Activated naive CD8-positive, alpha-beta T cell (primary cell): ENCODE data around the gene FAM114A1.
A peak's percentile ranks its signal among the peaks of the same experiment; 100 is the strongest.

ENCODE experiments used
- H3K27ac Mint-ChIP-seq: one replicate; pipeline ENCODE4 v1.8.0; 2021; ENCODE audit warnings: mixed read lengths
- H3K27me3 Mint-ChIP-seq: one replicate; pipeline ENCODE4 v1.8.0; 2021; ENCODE audit warnings: mixed read lengths
- H3K36me3 Mint-ChIP-seq: one replicate; pipeline ENCODE4 v1.8.0; 2021; ENCODE audit warnings: mixed read lengths
- H3K4me1 Mint-ChIP-seq: one replicate; pipeline ENCODE4 v1.8.0; 2021; ENCODE audit warnings: low read depth, mixed read lengths
- H3K4me3 Mint-ChIP-seq: one replicate; pipeline ENCODE4 v1.8.0; 2021; ENCODE audit warnings: mild to moderate bottlenecking, mixed read lengths
- H3K9me3 Mint-ChIP-seq: one replicate; pipeline ENCODE4 v1.8.0; 2021; ENCODE audit warnings: low read depth, mixed read lengths

FAM114A1 gene

GRCh38 chr4:38867478-38868058 is at the start of gene FAM114A1:
TSS of gene FAM114A1 (plus strand) at chr4:38867806. CDS start at chr4:38878079, 10,273 bp downstream.
- Mint-ChIP-seq H3K27me3 (peaks cover 8% of the 10 kb centered on the region), H3K36me3 (peaks cover 2% of the 10 kb centered on the region), H3K4me1 (peaks cover 18% of the 10 kb centered on the region), H3K27ac (peak within 1 kb of the TSS; percentile 28), H3K9me3 (no peaks in the 10 kb centered on the region), H3K4me3 (peak within 1 kb of the TSS; percentile 84)

GRCh38 chr4:38818441-38818976 is 49.1 kb upstream of the FAM114A1 start:
- H3K27ac Mint-ChIP-seq, result no peak overlapping the region
- H3K36me3 Mint-ChIP-seq, result peaks cover 19% of the 10 kb centered on the region
- no peak overlapping the region for H3K4me3 Mint-ChIP-seq
- peaks cover 11% of the 10 kb centered on the region for H3K9me3 Mint-ChIP-seq
- H3K27me3 Mint-ChIP-seq, result no peaks in the 10 kb centered on the region
- H3K4me1 Mint-ChIP-seq, result peaks cover 10% of the 10 kb centered on the region

GRCh38 chr4:38819569-38819968 is 48.0 kb upstream of the FAM114A1 start:
- H3K4me1 Mint-ChIP-seq, result peaks cover 10% of the 10 kb centered on the region
- no peak overlapping the region for H3K4me3 Mint-ChIP-seq
- H3K27ac Mint-ChIP-seq, result peak overlapping the region; percentile 12
- H3K36me3 Mint-ChIP-seq, result peaks cover 13% of the 10 kb centered on the region
- peaks cover 6% of the 10 kb centered on the region for H3K9me3 Mint-ChIP-seq
- H3K27me3 Mint-ChIP-seq, result no peaks in the 10 kb centered on the region

DNA sequence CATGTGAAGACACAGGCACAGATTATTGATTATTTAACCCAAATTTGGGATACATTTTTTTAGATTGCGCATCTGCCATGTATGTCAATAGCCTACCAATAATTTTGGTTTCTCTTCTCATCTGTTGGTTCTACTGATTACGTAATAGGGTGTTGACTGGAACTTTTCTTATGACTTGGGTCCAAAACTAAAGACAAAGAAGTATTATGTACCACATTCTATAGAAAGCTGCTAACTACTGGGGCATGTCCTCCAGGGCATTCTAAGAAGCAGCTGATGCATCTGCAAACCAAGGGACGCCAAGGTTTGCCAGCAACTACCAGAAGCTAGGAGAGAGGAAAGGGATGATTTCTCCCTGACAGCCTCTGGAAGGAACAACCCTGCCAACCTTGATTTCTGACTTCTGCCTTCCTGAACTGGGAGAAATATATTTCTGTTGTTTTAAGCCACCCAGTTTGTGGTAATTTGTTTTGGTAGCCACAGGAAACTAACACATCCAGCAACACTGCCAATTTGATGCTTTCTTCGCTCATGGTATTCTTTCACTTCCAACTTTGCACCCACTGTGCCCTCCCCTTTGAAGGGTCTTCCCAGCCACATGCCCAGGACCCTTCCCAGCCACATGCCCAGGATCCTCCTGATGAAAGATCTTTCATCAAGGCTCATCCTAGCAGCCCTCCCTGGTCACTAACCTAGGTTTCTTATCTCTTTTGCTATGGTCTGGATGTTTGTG is 47.1 kb upstream of the FAM114A1 start:
- Mint-ChIP-seq H3K4me3 (no peak overlapping the region), H3K27me3 (no peaks in the 10 kb centered on the region), H3K9me3 (peaks cover 3% of the 10 kb centered on the region), H3K36me3 (peaks cover 15% of the 10 kb centered on the region), H3K27ac (no peak overlapping the region), H3K4me1 (peaks cover 10% of the 10 kb centered on the region)

GRCh38 chr4:38821739-38822138 is 45.9 kb upstream of the FAM114A1 start:
- Mint-ChIP-seq H3K4me3 (no peak overlapping the region), H3K27me3 (no peaks in the 10 kb centered on the region), H3K27ac (no peak overlapping the region), H3K4me1 (peaks cover 10% of the 10 kb centered on the region), H3K36me3 (peaks cover 9% of the 10 kb centered on the region), H3K9me3 (peaks cover 3% of the 10 kb centered on the region)

GRCh38 chr4:38822748-38823303 is 44.8 kb upstream of the FAM114A1 start:
- no peak overlapping the region for H3K27ac Mint-ChIP-seq
- H3K27me3 Mint-ChIP-seq, result no peaks in the 10 kb centered on the region
- no peak overlapping the region for H3K4me3 Mint-ChIP-seq
- H3K9me3 Mint-ChIP-seq, result peaks cover 3% of the 10 kb centered on the region
- H3K36me3 Mint-ChIP-seq, result peaks cover 9% of the 10 kb centered on the region
- H3K4me1 Mint-ChIP-seq, result peaks cover 10% of the 10 kb centered on the region

DNA sequence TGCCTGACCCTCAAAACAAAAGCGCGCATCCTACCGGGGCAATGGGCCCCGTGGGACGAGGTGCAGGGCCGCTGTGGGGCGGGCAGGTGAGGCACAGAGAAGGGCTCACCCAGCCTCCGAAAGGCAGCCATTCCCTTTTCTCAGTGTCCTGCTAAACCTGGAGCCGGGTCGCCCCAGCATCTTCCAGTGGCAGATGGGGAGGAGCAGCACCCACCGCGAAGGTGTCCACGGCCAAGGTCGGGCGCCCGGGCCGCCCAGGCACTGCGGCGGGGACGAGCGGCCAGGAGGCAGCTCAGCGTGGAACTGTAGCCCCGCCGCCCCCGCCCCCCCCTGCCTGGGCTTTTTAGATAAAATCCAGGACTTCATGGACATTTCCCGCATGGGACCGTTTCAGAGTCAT is 43.8 kb upstream of the FAM114A1 start:
- Mint-ChIP-seq H3K27me3 (no peaks in the 10 kb centered on the region), H3K9me3 (peaks cover 3% of the 10 kb centered on the region), H3K36me3 (peaks cover 9% of the 10 kb centered on the region), H3K27ac (no peak overlapping the region), H3K4me3 (no peak overlapping the region), H3K4me1 (peaks cover 10% of the 10 kb centered on the region)

GRCh38 chr4:38829237-38829636 is 38.4 kb upstream of the FAM114A1 start:
- H3K9me3 Mint-ChIP-seq, result peaks cover 5% of the 10 kb centered on the region
- H3K4me1 Mint-ChIP-seq, result no peaks in the 10 kb centered on the region
- no peak overlapping the region for H3K4me3 Mint-ChIP-seq
- H3K36me3 Mint-ChIP-seq, result peaks cover 5% of the 10 kb centered on the region
- H3K27me3 Mint-ChIP-seq, result no peaks in the 10 kb centered on the region
- no peak overlapping the region for H3K27ac Mint-ChIP-seq

GRCh38 chr4:38831653-38832052 is 36.0 kb upstream of the FAM114A1 start:
- Mint-ChIP-seq H3K36me3 (peaks cover 10% of the 10 kb centered on the region), H3K9me3 (peaks cover 18% of the 10 kb centered on the region), H3K4me1 (no peaks in the 10 kb centered on the region), H3K27ac (no peak overlapping the region), H3K27me3 (no peaks in the 10 kb centered on the region), H3K4me3 (no peak overlapping the region)

DNA sequence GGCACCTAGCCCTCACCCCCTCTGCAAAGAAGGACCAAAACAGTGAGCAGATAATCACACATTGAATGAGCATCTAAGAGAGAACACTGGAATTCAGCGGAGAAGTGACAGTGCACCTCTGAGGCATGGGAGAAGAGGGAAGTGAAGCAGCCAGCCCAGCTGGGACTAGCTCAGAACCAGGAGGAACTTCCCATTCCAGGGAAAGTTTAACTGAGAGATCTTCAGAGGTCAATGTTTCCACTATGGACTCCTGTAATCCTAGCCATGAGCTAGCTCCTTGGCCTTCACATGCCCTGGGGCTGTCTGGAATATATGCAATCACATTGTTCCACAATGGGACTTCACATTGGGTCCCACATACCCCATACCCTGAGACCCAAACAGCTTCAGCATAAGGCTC is 35.4 kb upstream of the FAM114A1 start:
- peaks cover 4% of the 10 kb centered on the region for H3K4me1 Mint-ChIP-seq
- no peak overlapping the region for H3K27ac Mint-ChIP-seq
- H3K4me3 Mint-ChIP-seq, result no peak overlapping the region
- H3K9me3 Mint-ChIP-seq, result peaks cover 18% of the 10 kb centered on the region
- H3K36me3 Mint-ChIP-seq, result peaks cover 10% of the 10 kb centered on the region
- H3K27me3 Mint-ChIP-seq, result no peaks in the 10 kb centered on the region

DNA sequence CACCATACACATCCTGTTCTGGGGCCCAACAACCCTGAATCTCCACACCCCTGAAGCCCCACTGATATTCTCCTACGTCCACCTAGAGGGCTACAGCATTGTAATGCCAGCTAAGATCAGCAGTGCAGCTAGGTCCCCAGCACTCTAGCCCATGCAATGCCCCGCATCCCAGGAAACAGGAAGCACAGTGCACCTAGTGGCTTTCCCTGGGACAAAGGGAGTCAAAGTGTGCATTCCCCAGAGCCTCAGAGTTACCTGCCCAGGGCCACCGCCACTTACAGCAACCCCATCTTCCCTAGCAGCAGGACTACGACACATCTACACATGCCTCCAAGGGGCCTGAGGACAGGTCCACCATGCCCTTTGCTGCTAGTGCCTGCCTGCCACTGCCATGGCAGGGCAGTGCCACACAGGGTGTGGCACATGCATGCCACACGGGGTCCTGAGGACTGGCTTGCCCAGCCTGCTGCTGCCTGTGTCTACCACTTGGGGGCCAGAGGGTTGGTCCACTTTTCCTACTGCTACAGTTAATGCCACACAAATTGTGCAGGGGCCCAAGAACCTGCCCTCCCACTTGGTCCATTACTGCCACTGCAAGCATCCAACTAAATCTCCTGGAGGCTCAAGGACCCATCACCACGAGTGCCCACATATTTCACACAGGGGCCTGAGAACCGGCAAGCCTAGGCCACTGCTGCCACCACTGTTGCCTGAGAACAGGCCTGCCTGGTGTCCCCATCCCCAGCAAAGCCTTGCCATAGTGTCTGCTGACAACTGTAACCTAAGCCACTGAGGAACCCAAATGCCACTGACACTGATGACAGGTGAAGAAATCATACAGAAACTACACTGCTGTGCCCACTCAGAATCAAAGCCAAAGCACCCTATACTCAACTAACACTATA is 34.7 kb upstream of the FAM114A1 start:
- H3K9me3 Mint-ChIP-seq, result peaks cover 18% of the 10 kb centered on the region
- no peaks in the 10 kb centered on the region for H3K27me3 Mint-ChIP-seq
- H3K36me3 Mint-ChIP-seq, result peaks cover 10% of the 10 kb centered on the region
- H3K27ac Mint-ChIP-seq, result no peak overlapping the region
- no peak overlapping the region for H3K4me3 Mint-ChIP-seq
- H3K4me1 Mint-ChIP-seq, result peaks cover 10% of the 10 kb centered on the region

GRCh38 chr4:38834570-38834969 is 33.0 kb upstream of the FAM114A1 start:
- Mint-ChIP-seq H3K27ac (no peak overlapping the region), H3K36me3 (peaks cover 10% of the 10 kb centered on the region), H3K4me3 (no peak overlapping the region), H3K4me1 (peaks cover 18% of the 10 kb centered on the region), H3K9me3 (peaks cover 18% of the 10 kb centered on the region), H3K27me3 (no peaks in the 10 kb centered on the region)

GRCh38 chr4:38837334-38837733 is 30.3 kb upstream of the FAM114A1 start:
- H3K9me3 Mint-ChIP-seq, result peaks cover 18% of the 10 kb centered on the region
- peak overlapping the region; percentile 52 for H3K4me3 Mint-ChIP-seq
- H3K27me3 Mint-ChIP-seq, result no peaks in the 10 kb centered on the region
- H3K4me1 Mint-ChIP-seq, result peaks cover 18% of the 10 kb centered on the region
- H3K36me3 Mint-ChIP-seq, result peaks cover 8% of the 10 kb centered on the region
- H3K27ac Mint-ChIP-seq, result peak overlapping the region; percentile 10

DNA sequence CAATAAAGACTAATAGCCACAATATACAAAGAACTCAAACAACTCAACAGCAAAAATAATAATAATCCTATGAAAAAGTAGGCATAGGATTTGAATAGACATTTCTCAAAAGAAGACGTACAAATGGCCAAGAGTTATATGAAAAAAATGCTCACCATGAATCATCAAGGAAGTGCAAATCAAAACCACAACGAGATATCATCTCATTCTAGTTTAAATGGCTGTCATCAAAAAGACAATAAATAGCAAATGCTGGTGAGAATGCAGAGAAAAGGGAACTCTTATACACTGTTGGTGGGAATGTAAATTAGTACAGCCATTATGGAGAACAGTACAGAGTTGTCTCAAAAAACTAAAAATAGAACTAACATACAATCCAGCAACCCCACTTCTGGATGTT is 29.8 kb upstream of the FAM114A1 start:
- H3K36me3 Mint-ChIP-seq, result peaks cover 8% of the 10 kb centered on the region
- peak overlapping the region; percentile 34 for H3K27ac Mint-ChIP-seq
- no peaks in the 10 kb centered on the region for H3K27me3 Mint-ChIP-seq
- peaks cover 18% of the 10 kb centered on the region for H3K9me3 Mint-ChIP-seq
- H3K4me1 Mint-ChIP-seq, result peaks cover 18% of the 10 kb centered on the region
- peak overlapping the region; percentile 52 for H3K4me3 Mint-ChIP-seq
